Mucosa of rectum (tissue), 2 donors: ENCODE results near the gene VWA3B.
"Not testable (repeated sequence)": the region's sequence is repeated elsewhere in the genome, so short reads cannot be mapped to it uniquely, and the experiment has no call there.

Source experiments
- H3K27ac ChIP-seq, 2 donors: one replicate each; pipeline ENCODE4 v1.7.0; 2013; ENCODE audit warnings: inconsistent platforms in 2 of 2, low read depth in 2 of 2, low read length in 2 of 2
- H3K27me3 ChIP-seq, 2 donors: one replicate each; pipeline ENCODE4 v1.7.0; 2013; ENCODE audit warnings: low read length in 2 of 2; ENCODE audit not compliant: control insufficient read depth in 2 of 2, insufficient read depth in 2 of 2
- H3K36me3 ChIP-seq, 2 donors: one replicate each; pipeline ENCODE4 v1.7.0; 2013; ENCODE audit warnings: low read length in 2 of 2; ENCODE audit not compliant: control insufficient read depth in 2 of 2, insufficient read depth in 2 of 2
- H3K4me1 ChIP-seq, 2 donors: one replicate each; pipeline ENCODE4 v1.7.0; 2013; ENCODE audit warnings: low read length in 2 of 2, mild to moderate bottlenecking in 1 of 2; ENCODE audit not compliant: control insufficient read depth in 2 of 2, insufficient read depth in 2 of 2
- H3K4me3 ChIP-seq, 2 donors: one replicate each; pipeline ENCODE4 v1.7.0; 2013; ENCODE audit warnings: low read length in 2 of 2
- H3K9ac ChIP-seq, 2 donors: one replicate each; pipeline ENCODE4 v1.7.0; 2013; ENCODE audit warnings: low read length in 2 of 2, low read depth in 1 of 2, mild to moderate bottlenecking in 1 of 2
- H3K9me3 ChIP-seq, 2 donors: one replicate each; pipeline ENCODE4 v1.7.0; 2013; ENCODE audit warnings: low read length in 2 of 2; ENCODE audit not compliant: control insufficient read depth in 2 of 2
- donor health status: healthy.
- donor health status: Normal muscosa, but diverticular disease.

The VWA3B gene

GRCh38 chr2:98128556-98129109, 41.7 kb downstream of the VWA3B start:
- H3K27ac ChIP-seq: no peak overlapping the region
- H3K9me3 ChIP-seq: no peaks in the 10 kb centered on the region
- H3K4me3 ChIP-seq: no peak overlapping the region
- no peaks in the 10 kb centered on the region for H3K4me1 ChIP-seq
- H3K27me3 ChIP-seq: peaks cover 0 to 2% of the 10 kb centered on the region in 2 donors
- no peaks in the 10 kb centered on the region for H3K36me3 ChIP-seq
- no peak overlapping the region for H3K9ac ChIP-seq

- H3K4me1 ChIP-seq, H3K36me3 ChIP-seq, H3K27me3 ChIP-seq, H3K9ac ChIP-seq, H3K9me3 ChIP-seq, H3K27ac ChIP-seq, H3K4me3 ChIP-seq: not testable (repeated sequence)
These were observed 43.1 kb downstream of the VWA3B start for GRCh38 chr2:98130073-98130472.

GRCh38 chr2:98134172-98135005, 47.4 kb downstream of the VWA3B start:
- Histone ChIP-seq H3K9me3 (no peaks in the 10 kb centered on the region), H3K4me1 (no peaks in the 10 kb centered on the region), H3K27ac (no peak overlapping the region), H3K9ac (no peak overlapping the region), H3K36me3 (no peaks in the 10 kb centered on the region), H3K4me3 (no peak overlapping the region), H3K27me3 (peaks cover under 1 to 2% of the 10 kb centered on the region in 2 donors)

GRCh38 chr2:98137196-98137595, 50.2 kb downstream of the VWA3B start:
- no peaks in the 10 kb centered on the region for H3K4me1 ChIP-seq

GRCh38 chr2:98138978-98139377, 52.0 kb downstream of the VWA3B start:
- not testable (repeated sequence) for H3K4me3 ChIP-seq, H3K36me3 ChIP-seq, H3K9me3 ChIP-seq, H3K27me3 ChIP-seq, H3K4me1 ChIP-seq, H3K27ac ChIP-seq, H3K9ac ChIP-seq

More at GRCh38 chr2:98137196-98137595, 50.2 kb downstream of the VWA3B start:
- H3K36me3 ChIP-seq: no peaks in the 10 kb centered on the region
- no peak overlapping the region for H3K27ac ChIP-seq
- H3K9me3 ChIP-seq: no peaks in the 10 kb centered on the region
- H3K27me3 ChIP-seq: peaks cover 0 to 2% of the 10 kb centered on the region in 2 donors
- no peak overlapping the region for H3K9ac ChIP-seq
- H3K4me3 ChIP-seq: no peak overlapping the region

GRCh38 chr2:98140210-98140609, 53.2 kb downstream of the VWA3B start:
- H3K36me3 ChIP-seq: no peaks in the 10 kb centered on the region
- no peak overlapping the region for H3K27ac ChIP-seq
- H3K9me3 ChIP-seq: no peaks in the 10 kb centered on the region
- no peaks in the 10 kb centered on the region for H3K4me1 ChIP-seq
- no peak overlapping the region for H3K4me3 ChIP-seq
- H3K9ac ChIP-seq: no peak overlapping the region
- no peaks in the 10 kb centered on the region for H3K27me3 ChIP-seq

DNA sequence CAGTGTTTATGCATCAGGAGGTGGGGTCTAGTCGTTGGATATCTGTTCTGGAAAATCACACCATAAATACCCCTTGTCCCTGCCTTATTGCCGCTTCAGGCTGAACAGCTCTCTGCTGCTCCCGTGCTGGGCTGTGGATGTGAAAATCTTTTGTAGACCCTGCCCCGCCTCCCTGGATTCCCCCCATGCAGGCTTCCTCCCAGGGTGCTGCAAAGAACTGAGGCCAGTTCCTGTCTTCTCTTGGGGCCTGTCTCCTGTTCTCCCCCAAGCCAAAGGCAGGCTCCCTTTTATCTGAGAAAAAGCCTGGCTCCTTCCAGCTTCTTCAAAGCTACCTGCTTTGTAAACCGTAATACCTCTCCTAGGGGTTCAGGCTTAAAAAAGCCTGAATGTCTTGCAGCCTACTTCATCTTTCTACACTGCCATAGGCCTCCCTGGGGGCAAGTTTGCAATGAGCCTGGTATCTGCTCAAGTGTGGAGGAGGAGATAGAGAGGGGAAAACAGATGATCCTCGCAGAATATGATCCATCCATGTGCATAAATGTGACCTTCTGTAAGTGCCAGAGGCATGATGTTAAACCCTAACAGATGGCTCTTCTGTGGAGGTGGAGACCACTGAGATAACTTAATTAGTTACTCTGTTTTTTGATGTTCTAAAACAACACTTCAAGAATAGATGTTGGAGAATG, 55.3 kb downstream of the VWA3B start:
- H3K4me1 ChIP-seq: no peaks in the 10 kb centered on the region
- no peak overlapping the region for H3K27ac ChIP-seq
- no peaks in the 10 kb centered on the region for H3K9me3 ChIP-seq
- H3K27me3 ChIP-seq: no peaks in the 10 kb centered on the region
- H3K4me3 ChIP-seq: no peak overlapping the region
- no peaks in the 10 kb centered on the region for H3K36me3 ChIP-seq
- no peak overlapping the region for H3K9ac ChIP-seq

- no peak overlapping the region for H3K9ac ChIP-seq
- H3K27ac ChIP-seq: no peak overlapping the region
These were observed 58.1 kb downstream of the VWA3B start for GRCh38 chr2:98145070-98145469.

DNA sequence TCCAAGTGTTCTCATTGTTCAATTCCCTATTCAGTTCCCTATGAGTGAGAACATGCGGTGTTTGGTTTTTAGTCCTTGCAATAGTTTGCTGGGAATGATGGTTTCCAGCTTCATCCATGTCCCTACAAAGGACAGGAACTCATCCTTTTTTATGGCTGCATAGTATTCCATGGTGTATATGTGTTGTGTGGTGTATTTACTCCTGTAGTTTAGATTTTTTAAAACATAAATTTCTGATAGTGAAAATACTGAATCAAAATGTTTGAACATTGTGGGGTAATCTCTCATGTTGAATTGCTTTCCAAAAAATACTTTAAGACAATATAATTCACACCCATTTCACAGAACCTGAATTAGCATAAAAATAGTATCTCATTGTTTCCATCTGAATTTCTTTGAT, 60.9 kb downstream of the VWA3B start:
- H3K36me3 ChIP-seq, H3K4me3 ChIP-seq, H3K9ac ChIP-seq, H3K4me1 ChIP-seq, H3K27ac ChIP-seq, H3K27me3 ChIP-seq, H3K9me3 ChIP-seq: not testable (repeated sequence)

More at GRCh38 chr2:98145070-98145469, 58.1 kb downstream of the VWA3B start:
- no peaks in the 10 kb centered on the region for H3K9me3 ChIP-seq
- no peaks in the 10 kb centered on the region for H3K27me3 ChIP-seq
- H3K4me1 ChIP-seq: no peaks in the 10 kb centered on the region
- no peak overlapping the region for H3K4me3 ChIP-seq
- H3K36me3 ChIP-seq: no peaks in the 10 kb centered on the region

DNA sequence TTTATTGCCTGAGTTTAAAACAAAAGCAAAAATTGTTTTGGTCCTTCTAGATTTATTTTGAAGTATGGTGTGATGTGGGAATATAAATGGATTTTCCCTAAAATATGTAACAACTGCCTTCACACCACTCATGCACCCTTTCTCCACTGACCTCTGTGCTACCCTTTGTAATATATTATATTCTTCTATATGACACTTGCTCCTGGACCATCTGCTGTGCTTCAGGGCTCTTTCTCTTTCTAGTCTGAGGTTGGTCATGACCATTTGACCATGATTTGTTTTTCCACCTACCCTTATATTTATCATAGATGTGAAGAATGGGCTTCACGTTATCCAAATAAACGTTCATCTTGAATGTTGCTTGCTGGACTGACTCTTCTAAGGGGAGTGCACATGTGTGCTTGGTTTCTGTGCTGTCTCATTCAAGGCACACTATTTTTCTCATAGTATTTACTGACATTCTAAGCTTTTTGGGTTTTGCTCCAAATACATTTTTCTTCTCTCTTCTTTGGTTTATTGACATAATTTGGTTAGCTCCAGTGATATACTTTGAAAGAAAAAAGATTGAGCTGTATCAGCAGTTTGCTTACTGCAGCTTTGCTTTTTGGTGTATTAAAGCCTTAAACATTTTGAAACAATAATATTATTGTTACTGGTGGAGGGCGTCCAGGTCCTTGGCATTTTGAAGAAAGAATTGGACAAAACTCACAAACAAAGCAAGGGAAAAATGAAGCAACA, 61.8 kb downstream of the VWA3B start:
- H3K9ac ChIP-seq: no peak overlapping the region
- peak overlapping the region in 1 of 2 donors; percentile 6 for H3K4me3 ChIP-seq
- no peaks in the 10 kb centered on the region for H3K27me3 ChIP-seq
- no peaks in the 10 kb centered on the region for H3K36me3 ChIP-seq
- H3K4me1 ChIP-seq: no peaks in the 10 kb centered on the region
- no peaks in the 10 kb centered on the region for H3K9me3 ChIP-seq
- H3K27ac ChIP-seq: no peak overlapping the region
